Adrenal gland (tissue), 5 donors: Measurements from ENCODE around the gene HMGN3.

ENCODE experiments used
- CTCF ChIP-seq, 6 experiments: fragments of 450-650 bp in 4 of 6; fragments of 200-600 bp in 2 of 6; sonication (generic) in 1 of 6; IDR thresholded peaks; 1 replicate in 5 of 6; 2 replicates in 1 of 6; pipeline versions ENCODE4 v1.5.1 to v1.8.0; 2016 to 2021; ENCODE audit warnings: antibody characterized with exemption in 6 of 6, mild to moderate bottlenecking in 2 of 6, moderate library complexity in 1 of 6
- POLR2A ChIP-seq, 2 donors: fragments of 450-650 bp; IDR thresholded peaks; one replicate each; pipeline ENCODE4 v1.6.1; 2017; ENCODE audit warnings: antibody characterized with exemption in 2 of 2, mild to moderate bottlenecking in 2 of 2, moderate library complexity in 1 of 2
- donor health status: DM: no; HTN: no; CAD: no.

- TF ChIP-seq POLR2A (IDR thresholded peaks at IDR 0.05) (no peak), CTCF (IDR thresholded peaks at IDR 0.05) (no peak)
Observed at GRCh38 chr6:79186564-79186963, 47.9 kb downstream of the HMGN3 start.
